DND-41 (cell line): ENCODE measurements around the gene GRAMD1A.

ENCODE experiments used
- ATAC-seq: fragments of 200-7000 bp; cut with Tn5 transposase; 3 replicates; pipeline ENCODE4 v1.9.1; 2021; ENCODE audit warnings: low read depth; ENCODE audit not compliant: insufficient read depth
- DNase-seq: peaks from one replicate; pipeline ENCODE4 v3.0.0-alpha.2; 2020
- H2AFZ ChIP-seq: 2 replicates; pipeline ENCODE4 v1.6.0; 2012; ENCODE audit warnings: low read depth, low read length
- H3K27ac ChIP-seq: 2 replicates; pipeline ENCODE4 v1.5.1; 2012; ENCODE audit warnings: low read length, inconsistent platforms
- H3K27me3 ChIP-seq: fragments of 200-600 bp; sonication (generic); 2 replicates; pipeline ENCODE4 v1.6.0; 2012; ENCODE audit warnings: low read length, mild to moderate bottlenecking, inconsistent platforms; ENCODE audit not compliant: insufficient read depth, poor library complexity
- H3K36me3 ChIP-seq: 2 replicates; pipeline ENCODE4 v1.5.1; 2012; ENCODE audit warnings: low read length, inconsistent platforms; ENCODE audit not compliant: insufficient read depth
- H3K4me1 ChIP-seq: 2 replicates; pipeline ENCODE4 v1.5.1; 2012; ENCODE audit warnings: mild to moderate bottlenecking, low read length; ENCODE audit not compliant: insufficient read depth
- H3K4me2 ChIP-seq: 2 replicates; pipeline ENCODE4 v1.6.0; 2012; ENCODE audit warnings: mild to moderate bottlenecking, moderate library complexity, low read length, inconsistent platforms; ENCODE audit not compliant: insufficient read depth
- H3K4me3 ChIP-seq, 2 experiments: fragments of 200-600 bp in 1 of 2; shearing (Covaris generic) in 1 of 2; 2 replicates each; pipeline ENCODE4 v1.5.1; 2012 to 2016; ENCODE audit warnings: inconsistent platforms in 2 of 2, low read length in 2 of 2, mild to moderate bottlenecking in 2 of 2, low read depth in 1 of 2, moderate library complexity in 1 of 2
- H3K79me2 ChIP-seq: 2 replicates; pipeline ENCODE4 v1.6.0; 2012; ENCODE audit warnings: low read length, inconsistent platforms; ENCODE audit not compliant: insufficient read depth
- H3K9ac ChIP-seq: 2 replicates; pipeline ENCODE4 v1.6.0; 2012; ENCODE audit warnings: low read depth, mild to moderate bottlenecking, inconsistent platforms, low read length, moderate library complexity
- H3K9me3 ChIP-seq: 2 replicates; pipeline ENCODE4 v1.5.1; 2012; ENCODE audit warnings: low read length, moderate library complexity, mild to moderate bottlenecking, inconsistent platforms; ENCODE audit not compliant: insufficient read depth, severe bottlenecking
- H4K20me1 ChIP-seq: 2 replicates; pipeline ENCODE4 v1.6.0; 2012; ENCODE audit warnings: low read length; ENCODE audit not compliant: insufficient read depth
- CTCF ChIP-seq: IDR thresholded peaks from 2 replicates; pipeline ENCODE4 v1.5.1; 2012; ENCODE audit warnings: borderline replicate concordance, low read length, moderate library complexity, mild to moderate bottlenecking; ENCODE audit not compliant: poor library complexity, severe bottlenecking; ENCODE audit errors: extremely low read depth
- EZH2 ChIP-seq: IDR thresholded peaks from 3 replicates; pipeline ENCODE4 v1.6.1; 2012; ENCODE audit warnings: borderline replicate concordance, low read depth, mild to moderate bottlenecking, moderate library complexity, low read length, inconsistent platforms; ENCODE audit not compliant: severe bottlenecking

The GRAMD1A gene

GRCh38 chr19:35029737-35030256 is 29.7 kb downstream of the GRAMD1A start:
- Histone ChIP-seq H3K79me2 (no peaks in the 10 kb centered on the region), H3K9ac (no peak overlapping the region; the same call in 1 of the 2 replicates), H2AFZ (no peak overlapping the region), H3K27me3 (peaks cover 16% of the 10 kb centered on the region), H3K4me2 (peak overlapping the region; percentile 61), H3K36me3 (peaks cover 36% of the 10 kb centered on the region), H3K4me3 (peak overlapping the region in 1 of 2 experiments; percentile 40; a peak in 2 of 4 replicates), H4K20me1 (peaks cover 29% of the 10 kb centered on the region), H3K4me1 (peaks cover 7% of the 10 kb centered on the region; the same call in 1 of the 2 replicates), H3K27ac (no peak overlapping the region), H3K9me3 (no peaks in the 10 kb centered on the region)
- ATAC-seq (peak; percentile 34), DNase-seq (peak; percentile 17)
- TF ChIP-seq CTCF (no peak), EZH2 (peak; percentile 64)

GRCh38 chr19:35030257-35031071 is 30.3 kb downstream of the GRAMD1A start, which contains the start of gene SCN1B:
SCN1B (plus strand) TSS chr19:35030470; CDS start chr19:35030821, 351 bp downstream.
- TF ChIP-seq EZH2 (peak; percentile 7), CTCF (no peak)
- Histone ChIP-seq H3K9ac (no peak within 1 kb of the TSS; the same call in 1 of the 2 replicates), H3K27ac (no peak within 1 kb of the TSS), H3K27me3 (peaks cover 16% of the 10 kb centered on the region), H3K9me3 (no peaks in the 10 kb centered on the region), H3K4me3 (peak within 1 kb of the TSS in 1 of 2 experiments; percentile 40; a peak in 2 of 4 replicates), H3K79me2 (no peaks in the 10 kb centered on the region), H2AFZ (no peak within 1 kb of the TSS), H3K4me1 (peaks cover 7% of the 10 kb centered on the region; the same call in 1 of the 2 replicates), H3K4me2 (peak within 1 kb of the TSS; percentile 61), H4K20me1 (peaks cover 28% of the 10 kb centered on the region), H3K36me3 (peaks cover 29% of the 10 kb centered on the region)
- ATAC-seq (peak; percentile 79), DNase-seq (peak; percentile 60)

- ATAC-seq (no peak), DNase-seq (no peak)
- Histone ChIP-seq H3K4me3 (no peak overlapping the region), H3K36me3 (peaks cover 21% of the 10 kb centered on the region), H3K9ac (no peak overlapping the region), H2AFZ (no peak overlapping the region), H3K4me2 (no peak overlapping the region), H4K20me1 (peaks cover 26% of the 10 kb centered on the region), H3K27me3 (peaks cover 16% of the 10 kb centered on the region), H3K9me3 (no peaks in the 10 kb centered on the region), H3K27ac (no peak overlapping the region), H3K79me2 (no peaks in the 10 kb centered on the region), H3K4me1 (peaks cover 7% of the 10 kb centered on the region; the same call in 1 of the 2 replicates)
- TF ChIP-seq CTCF, result no peak
- no peak for TF ChIP-seq EZH2
Measured at GRCh38 chr19:35031072-35031881, 31.2 kb downstream of the GRAMD1A start.
